ENCODE measurements around the gene ABCA8.

DNA sequence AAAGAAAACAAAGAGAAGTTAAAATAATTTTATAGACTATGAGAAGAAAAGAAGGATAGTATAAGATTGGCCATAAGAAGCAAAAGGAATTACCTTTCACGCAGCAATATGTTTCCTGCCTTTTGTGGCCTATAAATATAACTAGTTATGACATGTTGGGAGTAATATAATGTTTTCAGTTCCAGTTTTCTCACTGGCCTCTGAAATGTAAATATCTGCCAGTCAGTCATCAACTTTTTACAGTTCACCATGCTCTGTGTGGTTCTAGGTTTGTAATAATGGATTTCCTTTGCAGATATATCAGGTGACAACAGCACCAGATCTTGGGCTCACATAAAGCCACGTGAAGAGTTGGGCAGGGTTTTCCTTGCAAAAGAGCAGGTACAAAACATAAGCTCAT lies 94.3 kb downstream of the ABCA8 start:
- TF ChIP-seq, protein P1, sequence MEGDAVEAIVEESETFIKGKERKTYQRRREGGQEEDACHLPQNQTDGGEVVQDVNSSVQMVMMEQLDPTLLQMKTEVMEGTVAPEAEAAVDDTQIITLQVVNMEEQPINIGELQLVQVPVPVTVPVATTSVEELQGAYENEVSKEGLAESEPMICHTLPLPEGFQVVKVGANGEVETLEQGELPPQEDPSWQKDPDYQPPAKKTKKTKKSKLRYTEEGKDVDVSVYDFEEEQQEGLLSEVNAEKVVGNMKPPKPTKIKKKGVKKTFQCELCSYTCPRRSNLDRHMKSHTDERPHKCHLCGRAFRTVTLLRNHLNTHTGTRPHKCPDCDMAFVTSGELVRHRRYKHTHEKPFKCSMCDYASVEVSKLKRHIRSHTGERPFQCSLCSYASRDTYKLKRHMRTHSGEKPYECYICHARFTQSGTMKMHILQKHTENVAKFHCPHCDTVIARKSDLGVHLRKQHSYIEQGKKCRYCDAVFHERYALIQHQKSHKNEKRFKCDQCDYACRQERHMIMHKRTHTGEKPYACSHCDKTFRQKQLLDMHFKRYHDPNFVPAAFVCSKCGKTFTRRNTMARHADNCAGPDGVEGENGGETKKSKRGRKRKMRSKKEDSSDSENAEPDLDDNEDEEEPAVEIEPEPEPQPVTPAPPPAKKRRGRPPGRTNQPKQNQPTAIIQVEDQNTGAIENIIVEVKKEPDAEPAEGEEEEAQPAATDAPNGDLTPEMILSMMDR (IDR thresholded peaks at IDR 0.05), result no peak
- no peak for TF ChIP-seq POLR2A (IDR thresholded peaks at IDR 0.05)
- no peak for TF ChIP-seq POLR2AphosphoS5 (IDR thresholded peaks at IDR 0.05)
- TF ChIP-seq EP300 (IDR thresholded peaks at IDR 0.05), result no peak

Measured in gastroesophageal sphincter (tissue), 3 donors.